ENCODE data around the gene FRMD8. TPM values are rescaled to one million over a fixed set of nuclear protein-coding genes. Genes with fewer than 3 reads are reported as not detected.

Gene FRMD8
- polyA plus RNA-seq (2013, experiment 1 of 2): 10.9 TPM
- polyA plus RNA-seq (2013, experiment 2 of 2): 10.4 TPM

GRCh38 chr11:65386307-65387140 is at the start of gene FRMD8:
TSS of gene FRMD8 (plus strand) at chr11:65386637. CDS start at chr11:65387037, 400 bp downstream.
- Histone ChIP-seq H3K56ac (ENCODE audit: low read length) (peak within 1 kb of the TSS; percentile 97), H3K9ac (ENCODE audit: low read length) (peak within 1 kb of the TSS; percentile 96), H2BK15ac (replicated peaks; ENCODE audit: low read depth) (no peak within 1 kb of the TSS), H2BK120ac (ENCODE audit: low read depth, low read length) (no peak within 1 kb of the TSS), H3K23ac (ENCODE audit: low read length) (peak within 1 kb of the TSS; percentile 37), H2BK5ac (ENCODE audit: low read length) (peak within 1 kb of the TSS; percentile 2), H3K4me3 (ENCODE audit: low read length) (peak within 1 kb of the TSS; percentile 74), H3K18ac (ENCODE audit: low read length) (no peak within 1 kb of the TSS), H2AK5ac (ENCODE audit: low read length) (no peak within 1 kb of the TSS), H3K79me1 (ENCODE audit: low read length) (peaks cover 7% of the 10 kb centered on the region), H3K79me2 (ENCODE audit: control insufficient read depth, insufficient read depth, low read length) (no peaks in the 10 kb centered on the region), H3K4me1 (ENCODE audit: control insufficient read depth, low read depth, low read length) (peaks cover 13% of the 10 kb centered on the region), H4K5ac (ENCODE audit: low read length) (no peak within 1 kb of the TSS), H3K4me2 (ENCODE audit: low read length) (peak within 1 kb of the TSS; percentile 84), H3K36me3 (ENCODE audit: control insufficient read depth, insufficient read depth, low read length) (no peaks in the 10 kb centered on the region), H4K8ac (ENCODE audit: low read depth, low read length) (no peak within 1 kb of the TSS), H3K27me3 (ENCODE audit: insufficient read depth, low read length, poor library complexity) (no peaks in the 10 kb centered on the region), H3K27ac (ENCODE audit: low read depth, low read length) (no peak within 1 kb of the TSS), H3K4ac (ENCODE audit: low read depth, low read length) (peak within 1 kb of the TSS; percentile 27)
- DNase-seq: peak; percentile 67
- WGBS (ENCODE audit: extremely low coverage, insufficient coverage, low lambda C conversion rate): no CpG with 5 or more reads among the region's 76 CpGs

- Histone ChIP-seq H3K18ac (ENCODE audit: low read length) (no peak overlapping the region), H2BK15ac (replicated peaks; ENCODE audit: low read depth) (no peak overlapping the region), H2BK120ac (ENCODE audit: low read depth, low read length) (no peak overlapping the region), H3K27me3 (ENCODE audit: insufficient read depth, low read length, poor library complexity) (no peaks in the 10 kb centered on the region), H3K36me3 (ENCODE audit: control insufficient read depth, insufficient read depth, low read length) (peaks cover 5% of the 10 kb centered on the region), H3K4ac (ENCODE audit: low read depth, low read length) (no peak overlapping the region), H3K9ac (ENCODE audit: low read length) (no peak overlapping the region), H4K8ac (ENCODE audit: low read depth, low read length) (no peak overlapping the region), H4K5ac (ENCODE audit: low read length) (no peak overlapping the region), H2AK5ac (ENCODE audit: low read length) (no peak overlapping the region), H3K4me3 (ENCODE audit: low read length) (no peak overlapping the region), H3K79me1 (ENCODE audit: low read length) (peaks cover 17% of the 10 kb centered on the region), H3K79me2 (ENCODE audit: control insufficient read depth, insufficient read depth, low read length) (peaks cover 30% of the 10 kb centered on the region), H3K27ac (ENCODE audit: low read depth, low read length) (no peak overlapping the region), H3K4me2 (ENCODE audit: low read length) (no peak overlapping the region), H3K56ac (ENCODE audit: low read length) (no peak overlapping the region), H3K23ac (ENCODE audit: low read length) (no peak overlapping the region), H3K4me1 (ENCODE audit: control insufficient read depth, low read depth, low read length) (peaks cover 5% of the 10 kb centered on the region), H2BK5ac (ENCODE audit: low read length) (no peak overlapping the region)
- no CpG with 5 or more reads among the region's 7 CpGs for WGBS (ENCODE audit: extremely low coverage, insufficient coverage, low lambda C conversion rate)
- DNase-seq: no peak
Observed at GRCh38 chr11:65338676-65339075, 47.8 kb upstream of the FRMD8 start.

- H3K36me3 ChIP-seq (ENCODE audit: control insufficient read depth, insufficient read depth, low read length): peaks cover 7% of the 10 kb centered on the region
Observed at GRCh38 chr11:65340226-65340625, 46.2 kb upstream of the FRMD8 start.

GRCh38 chr11:65341856-65342255 is 44.6 kb upstream of the FRMD8 start:
- H3K4me3 ChIP-seq (ENCODE audit: low read length): no peak overlapping the region
- WGBS (ENCODE audit: extremely low coverage, insufficient coverage, low lambda C conversion rate): no CpG with 5 or more reads among the region's 3 CpGs
- no peaks in the 10 kb centered on the region for H3K27me3 ChIP-seq (ENCODE audit: insufficient read depth, low read length, poor library complexity)
- no peak overlapping the region for H2BK120ac ChIP-seq (ENCODE audit: low read depth, low read length)
- peaks cover 9% of the 10 kb centered on the region for H3K79me2 ChIP-seq (ENCODE audit: control insufficient read depth, insufficient read depth, low read length)
- no peak overlapping the region for H3K23ac ChIP-seq (ENCODE audit: low read length)
- no peak overlapping the region for H4K5ac ChIP-seq (ENCODE audit: low read length)
- H3K56ac ChIP-seq (ENCODE audit: low read length): no peak overlapping the region
- H4K8ac ChIP-seq (ENCODE audit: low read depth, low read length): no peak overlapping the region
- no peak overlapping the region for H3K9ac ChIP-seq (ENCODE audit: low read length)
- H3K4me2 ChIP-seq (ENCODE audit: low read length): no peak overlapping the region
- no peak for DNase-seq
- no peak overlapping the region for H3K4ac ChIP-seq (ENCODE audit: low read depth, low read length)
- no peak overlapping the region for H2AK5ac ChIP-seq (ENCODE audit: low read length)
- peaks cover 14% of the 10 kb centered on the region for H3K36me3 ChIP-seq (ENCODE audit: control insufficient read depth, insufficient read depth, low read length)
- peaks cover 8% of the 10 kb centered on the region for H3K79me1 ChIP-seq (ENCODE audit: low read length)
- no peak overlapping the region for H3K27ac ChIP-seq (ENCODE audit: low read depth, low read length)
- no peaks in the 10 kb centered on the region for H3K4me1 ChIP-seq (ENCODE audit: control insufficient read depth, low read depth, low read length)
- H3K18ac ChIP-seq (ENCODE audit: low read length): no peak overlapping the region
- H2BK15ac ChIP-seq (replicated peaks; ENCODE audit: low read depth): no peak overlapping the region
- H2BK5ac ChIP-seq (ENCODE audit: low read length): no peak overlapping the region

More at GRCh38 chr11:65340226-65340625, 46.2 kb upstream of the FRMD8 start:
- Histone ChIP-seq H2BK5ac (ENCODE audit: low read length) (no peak overlapping the region), H3K79me2 (ENCODE audit: control insufficient read depth, insufficient read depth, low read length) (peaks cover 18% of the 10 kb centered on the region), H3K4ac (ENCODE audit: low read depth, low read length) (no peak overlapping the region), H4K5ac (ENCODE audit: low read length) (no peak overlapping the region), H3K4me1 (ENCODE audit: control insufficient read depth, low read depth, low read length) (peaks cover 3% of the 10 kb centered on the region), H2AK5ac (ENCODE audit: low read length) (no peak overlapping the region), H3K27ac (ENCODE audit: low read depth, low read length) (no peak overlapping the region), H3K9ac (ENCODE audit: low read length) (no peak overlapping the region), H2BK120ac (ENCODE audit: low read depth, low read length) (no peak overlapping the region), H3K23ac (ENCODE audit: low read length) (no peak overlapping the region), H3K4me2 (ENCODE audit: low read length) (no peak overlapping the region), H3K56ac (ENCODE audit: low read length) (no peak overlapping the region), H4K8ac (ENCODE audit: low read depth, low read length) (no peak overlapping the region), H3K4me3 (ENCODE audit: low read length) (no peak overlapping the region), H3K79me1 (ENCODE audit: low read length) (peaks cover 11% of the 10 kb centered on the region), H3K18ac (ENCODE audit: low read length) (no peak overlapping the region), H3K27me3 (ENCODE audit: insufficient read depth, low read length, poor library complexity) (no peaks in the 10 kb centered on the region), H2BK15ac (replicated peaks; ENCODE audit: low read depth) (no peak overlapping the region)
- no CpG with 5 or more reads among the region's 11 CpGs for WGBS (ENCODE audit: extremely low coverage, insufficient coverage, low lambda C conversion rate)
- no peak for DNase-seq

GRCh38 chr11:65351511-65351910 is 34.9 kb upstream of the FRMD8 start:
- no peak for DNase-seq
- Histone ChIP-seq H3K4me1 (ENCODE audit: control insufficient read depth, low read depth, low read length) (no peaks in the 10 kb centered on the region), H3K4me2 (ENCODE audit: low read length) (no peak overlapping the region), H2BK120ac (ENCODE audit: low read depth, low read length) (no peak overlapping the region), H4K8ac (ENCODE audit: low read depth, low read length) (no peak overlapping the region), H3K56ac (ENCODE audit: low read length) (no peak overlapping the region), H2BK5ac (ENCODE audit: low read length) (no peak overlapping the region), H3K27ac (ENCODE audit: low read depth, low read length) (no peak overlapping the region), H3K4ac (ENCODE audit: low read depth, low read length) (no peak overlapping the region), H4K5ac (ENCODE audit: low read length) (no peak overlapping the region), H3K9ac (ENCODE audit: low read length) (no peak overlapping the region), H3K27me3 (ENCODE audit: insufficient read depth, low read length, poor library complexity) (peaks cover 4% of the 10 kb centered on the region), H3K4me3 (ENCODE audit: low read length) (no peak overlapping the region), H3K79me1 (ENCODE audit: low read length) (no peaks in the 10 kb centered on the region), H2BK15ac (replicated peaks; ENCODE audit: low read depth) (no peak overlapping the region), H3K23ac (ENCODE audit: low read length) (no peak overlapping the region), H3K79me2 (ENCODE audit: control insufficient read depth, insufficient read depth, low read length) (no peaks in the 10 kb centered on the region), H2AK5ac (ENCODE audit: low read length) (no peak overlapping the region), H3K18ac (ENCODE audit: low read length) (no peak overlapping the region), H3K36me3 (ENCODE audit: control insufficient read depth, insufficient read depth, low read length) (peaks cover 7% of the 10 kb centered on the region)
- 100% methylated on average over 1 of the region's 2 CpGs for whole genome bisulfite sequencing (ENCODE audit: extremely low coverage, insufficient coverage, low lambda C conversion rate)

All from mesendoderm (in vitro differentiated cells).